H9 (cell line): ENCODE data around the gene TMEM119. TPM values are rescaled to one million over a fixed set of nuclear protein-coding genes. Genes with fewer than 3 reads are reported as not detected.

Source experiments
- DNase-seq: peaks from one replicate; pipeline ENCODE4 v3.0.0-alpha.2; 2017
- H2AFZ ChIP-seq: one replicate; pipeline ENCODE4 v1.6.1; 2013; ENCODE audit warnings: mild to moderate bottlenecking, low read length, control low read depth, moderate library complexity
- H2AK5ac ChIP-seq: 2 replicates; pipeline ENCODE4 v1.6.1; 2013; ENCODE audit warnings: low read length, control low read depth, mixed read lengths; ENCODE audit not compliant: insufficient read length
- H2BK120ac ChIP-seq: one replicate; pipeline ENCODE4 v1.6.1; 2013; ENCODE audit warnings: low read depth, mild to moderate bottlenecking, low read length, control low read depth, inconsistent platforms; ENCODE audit not compliant: poor library complexity, severe bottlenecking
- H2BK12ac ChIP-seq: 2 replicates; pipeline ENCODE4 v1.6.1; 2013; ENCODE audit warnings: low read length, control low read depth, mixed read lengths, low read depth; ENCODE audit not compliant: insufficient read length
- H2BK15ac ChIP-seq: 2 replicates; pipeline ENCODE4 v1.6.1; 2013; ENCODE audit warnings: low read depth, low read length, control low read depth
- H2BK20ac ChIP-seq: one replicate; pipeline ENCODE4 v1.6.1; 2013; ENCODE audit warnings: low read depth, mild to moderate bottlenecking, low read length, control low read depth, inconsistent platforms; ENCODE audit not compliant: poor library complexity, severe bottlenecking
- H2BK5ac ChIP-seq: 2 replicates; pipeline ENCODE4 v1.6.1; 2013; ENCODE audit warnings: low read length, control low read depth, mixed read lengths; ENCODE audit not compliant: insufficient read length
- H3K14ac ChIP-seq: 2 replicates; pipeline ENCODE4 v1.6.1; 2013; ENCODE audit warnings: low read length, control low read depth; ENCODE audit not compliant: insufficient read depth
- H3K18ac ChIP-seq: 2 replicates; pipeline ENCODE4 v1.6.1; 2013; ENCODE audit warnings: low read depth, mild to moderate bottlenecking, mixed read lengths, low read length, control low read depth; ENCODE audit not compliant: insufficient read length
- H3K23ac ChIP-seq: 2 replicates; pipeline ENCODE4 v1.6.1; 2013; ENCODE audit warnings: low read length, control low read depth, mixed read lengths, low read depth; ENCODE audit not compliant: insufficient read length
- H3K23me2 ChIP-seq: 2 replicates; pipeline ENCODE4 v1.6.1; 2013; ENCODE audit warnings: low read depth, mild to moderate bottlenecking, mixed read lengths, low read length, control low read depth; ENCODE audit not compliant: insufficient read length, poor library complexity, severe bottlenecking
- H3K27ac ChIP-seq: 2 replicates; pipeline ENCODE4 v1.5.1; 2013; ENCODE audit warnings: low read length, control low read depth, mixed read lengths, low read depth; ENCODE audit not compliant: insufficient read length
- H3K27me3 ChIP-seq: 2 replicates; pipeline ENCODE4 v1.6.1; 2013; ENCODE audit warnings: low read length, control low read depth, inconsistent platforms; ENCODE audit not compliant: insufficient read depth
- H3K4ac ChIP-seq: 2 replicates; pipeline ENCODE4 v1.6.1; 2013; ENCODE audit warnings: low read depth, mild to moderate bottlenecking, control low read depth, inconsistent platforms, low read length, moderate library complexity
- H3K4me1 ChIP-seq: 2 replicates; pipeline ENCODE4 v1.6.1; 2013; ENCODE audit warnings: low read length, control low read depth, inconsistent platforms; ENCODE audit not compliant: insufficient read depth
- H3K4me2 ChIP-seq: 2 replicates; pipeline ENCODE4 v1.6.1; 2013; ENCODE audit warnings: low read length, control low read depth, mixed read lengths; ENCODE audit not compliant: insufficient read length, insufficient read depth
- H3K56ac ChIP-seq: 2 replicates; pipeline ENCODE4 v1.6.1; 2013; ENCODE audit warnings: low read depth, mild to moderate bottlenecking, mixed read lengths, low read length, control low read depth; ENCODE audit not compliant: insufficient read length
- H3K79me1 ChIP-seq: 2 replicates; pipeline ENCODE4 v1.6.1; 2013; ENCODE audit warnings: low read depth, mild to moderate bottlenecking, moderate library complexity, low read length, control low read depth, inconsistent platforms; ENCODE audit not compliant: insufficient read depth, poor library complexity, severe bottlenecking
- H3K79me2 ChIP-seq: 2 replicates; pipeline ENCODE4 v1.6.1; 2013; ENCODE audit warnings: low read length, control low read depth, inconsistent platforms; ENCODE audit not compliant: insufficient read depth
- H3K9ac ChIP-seq: 2 replicates; pipeline ENCODE4 v1.6.1; 2013; ENCODE audit warnings: low read length, control low read depth, mixed read lengths; ENCODE audit not compliant: insufficient read length; ENCODE audit errors: extremely low read depth
- H3K9me3 ChIP-seq: one replicate; pipeline ENCODE4 v1.6.1; 2013; ENCODE audit warnings: low read depth, low read length, inconsistent platforms; ENCODE audit not compliant: control insufficient read depth
- H3T11ph ChIP-seq: one replicate; pipeline ENCODE4 v1.6.1; 2013; ENCODE audit warnings: mild to moderate bottlenecking, low read length, control low read depth, inconsistent platforms
- H4K20me1 ChIP-seq: one replicate; pipeline ENCODE4 v1.6.1; 2013; ENCODE audit not compliant: control insufficient read depth, insufficient read length, insufficient read depth
- H4K5ac ChIP-seq: 2 replicates; pipeline ENCODE4 v1.6.1; 2013; ENCODE audit warnings: low read depth, mild to moderate bottlenecking, mixed read lengths, low read length, control low read depth; ENCODE audit not compliant: insufficient read length
- H4K8ac ChIP-seq: replicated peaks from 2 replicates; pipeline ENCODE4 v1.6.1; 2013; ENCODE audit warnings: low read length, control low read depth, mixed read lengths, low read depth; ENCODE audit not compliant: insufficient read length
- H4K91ac ChIP-seq: 2 replicates; pipeline ENCODE4 v1.6.1; 2013; ENCODE audit warnings: low read depth, mild to moderate bottlenecking, moderate library complexity, mixed read lengths, low read length, control low read depth; ENCODE audit not compliant: insufficient read length
- H3K27ac Mint-ChIP-seq, 3 experiments: 2 replicates in 2 of 3; 3 replicates in 1 of 3; pipeline ENCODE4 v1.8.0; 2020 to 2021; ENCODE audit warnings: mixed read lengths in 3 of 3, mild to moderate bottlenecking in 1 of 3, moderate library complexity in 1 of 3
- H3K27me3 Mint-ChIP-seq: 2 replicates; pipeline ENCODE4 v1.8.0; 2021; ENCODE audit warnings: low read depth, mild to moderate bottlenecking, moderate library complexity, mixed read lengths
- H3K36me3 Mint-ChIP-seq, 3 experiments: 2 replicates in 2 of 3; 3 replicates in 1 of 3; pipeline ENCODE4 v1.8.0; 2020 to 2021; ENCODE audit warnings: low read depth in 3 of 3, mixed read lengths in 3 of 3; ENCODE audit not compliant: insufficient read depth in 1 of 3
- H3K4me1 Mint-ChIP-seq, 2 experiments: 2 replicates each; pipeline ENCODE4 v1.8.0; 2020; ENCODE audit warnings: mixed read lengths in 2 of 2
- H3K4me3 Mint-ChIP-seq, 2 experiments: 2 replicates in 1 of 2; 3 replicates in 1 of 2; pipeline ENCODE4 v1.8.0; 2020 to 2021; ENCODE audit warnings: mild to moderate bottlenecking in 2 of 2, mixed read lengths in 2 of 2, moderate library complexity in 1 of 2
- H3K9me3 Mint-ChIP-seq, 2 experiments: 2 replicates in 1 of 2; 3 replicates in 1 of 2; pipeline ENCODE4 v1.8.0; 2020; ENCODE audit warnings: mild to moderate bottlenecking in 2 of 2, mixed read lengths in 2 of 2, moderate library complexity in 1 of 2
- CTCF ChIP-seq: fragments of 200-600 bp; sonication (generic); conservative IDR thresholded peaks from 3 replicates; pipeline ENCODE4 v1.8.0; 2021; ENCODE audit warnings: antibody characterized with exemption, mild to moderate bottlenecking
- WGBS: extraction: QIAGEN DNeasy Blood & Tissue Kit; methylation state at CpG from one replicate; pipeline ENCODE4 v1.1.7; 2013; ENCODE audit warnings: missing lambda C conversion rate, low lambda C conversion rate, mixed read lengths; ENCODE audit not compliant: insufficient read length; ENCODE audit errors: extremely low coverage; 5-methylcytosine and 5-hydroxymethylcytosine counted together
- total RNA-seq: library from RNA; stranded (reverse); gene quantifications from 2 replicates; pipeline ENCODE4 v1.2.1, GENCODE V29; 2021

TMEM119 gene
- total RNA-seq, 1 experiment from 2014 or later = not detected

DNA sequence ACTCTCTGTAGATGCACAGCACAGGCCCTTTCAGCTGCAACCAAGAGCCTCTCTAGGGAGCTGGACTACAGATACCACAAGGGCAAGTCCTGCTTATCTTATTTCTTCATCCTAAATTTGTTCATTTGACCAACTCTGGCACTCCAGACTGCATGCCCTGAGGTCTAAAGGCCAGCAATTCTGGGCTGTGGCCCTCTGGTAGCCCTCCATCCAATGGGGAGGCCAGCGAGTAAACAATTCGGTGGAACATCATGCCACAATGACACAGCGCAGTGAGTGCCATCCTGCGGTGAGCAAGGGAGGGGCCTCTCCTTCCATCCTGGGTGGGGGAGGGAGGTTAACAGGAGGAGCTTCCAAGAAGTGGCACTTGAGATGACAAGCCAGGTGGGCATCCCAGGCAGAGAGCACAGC is 36.5 kb upstream of the TMEM119 start:
- H3K4ac ChIP-seq = no peak overlapping the region
- no peaks in the 10 kb centered on the region for H3K79me1 ChIP-seq
- H3K56ac ChIP-seq = no peak overlapping the region
- H3K36me3 Mint-ChIP-seq = peaks cover 0 to 2% (median 0%) of the 10 kb centered on the region in 3 experiments; a peak in 1 of 7 replicates
- H4K8ac ChIP-seq = no peak overlapping the region
- no peak overlapping the region for H4K5ac ChIP-seq
- H3K27ac ChIP-seq = no peak overlapping the region
- no peak overlapping the region for H4K91ac ChIP-seq
- H3K23ac ChIP-seq = no peak overlapping the region
- no peaks in the 10 kb centered on the region for H3K9me3 Mint-ChIP-seq
- no CpG with 5 or more reads among the region's 4 CpGs for WGBS
- no peak overlapping the region for H2AK5ac ChIP-seq
- H3K27me3 ChIP-seq = no peaks in the 10 kb centered on the region
- H3K4me1 ChIP-seq = peaks cover 12% of the 10 kb centered on the region; the same call in 1 of the 2 replicates
- no peaks in the 10 kb centered on the region for H4K20me1 ChIP-seq
- no peak overlapping the region for H2BK120ac ChIP-seq
- DNase-seq = peak; percentile 54
- no peak overlapping the region for H3K14ac ChIP-seq
- no peak overlapping the region for H3T11ph ChIP-seq
- peaks cover 58 to 65% of the 10 kb centered on the region in 2 experiments for H3K4me1 Mint-ChIP-seq
- H2BK5ac ChIP-seq = no peak overlapping the region
- no peak overlapping the region for H2BK15ac ChIP-seq
- no peak overlapping the region for H2BK12ac ChIP-seq
- no peaks in the 10 kb centered on the region for H3K79me2 ChIP-seq
- H3K9me3 ChIP-seq = no peaks in the 10 kb centered on the region
- H2BK20ac ChIP-seq = no peak overlapping the region
- H3K27ac Mint-ChIP-seq = peak overlapping the region in 1 of 3 experiments; percentile 40; a peak in 2 of 7 replicates
- H3K18ac ChIP-seq = no peak overlapping the region
- no peak overlapping the region for H3K4me2 ChIP-seq
- H3K23me2 ChIP-seq = no peaks in the 10 kb centered on the region
- H2AFZ ChIP-seq = no peak overlapping the region
- TF ChIP-seq CTCF = no peak
- no peaks in the 10 kb centered on the region for H3K27me3 Mint-ChIP-seq
- no peak overlapping the region for H3K4me3 Mint-ChIP-seq
- no peak overlapping the region for H3K9ac ChIP-seq
